ENCODE data around the gene PRSS21. TPM values are rescaled to one million over a fixed set of nuclear protein-coding genes. Genes with fewer than 3 reads are reported as not detected.

The PRSS21 gene
- polyA plus RNA-seq, 1 of the 3 experiments (the other 2 are of a cell fraction) = not detected

DNA sequence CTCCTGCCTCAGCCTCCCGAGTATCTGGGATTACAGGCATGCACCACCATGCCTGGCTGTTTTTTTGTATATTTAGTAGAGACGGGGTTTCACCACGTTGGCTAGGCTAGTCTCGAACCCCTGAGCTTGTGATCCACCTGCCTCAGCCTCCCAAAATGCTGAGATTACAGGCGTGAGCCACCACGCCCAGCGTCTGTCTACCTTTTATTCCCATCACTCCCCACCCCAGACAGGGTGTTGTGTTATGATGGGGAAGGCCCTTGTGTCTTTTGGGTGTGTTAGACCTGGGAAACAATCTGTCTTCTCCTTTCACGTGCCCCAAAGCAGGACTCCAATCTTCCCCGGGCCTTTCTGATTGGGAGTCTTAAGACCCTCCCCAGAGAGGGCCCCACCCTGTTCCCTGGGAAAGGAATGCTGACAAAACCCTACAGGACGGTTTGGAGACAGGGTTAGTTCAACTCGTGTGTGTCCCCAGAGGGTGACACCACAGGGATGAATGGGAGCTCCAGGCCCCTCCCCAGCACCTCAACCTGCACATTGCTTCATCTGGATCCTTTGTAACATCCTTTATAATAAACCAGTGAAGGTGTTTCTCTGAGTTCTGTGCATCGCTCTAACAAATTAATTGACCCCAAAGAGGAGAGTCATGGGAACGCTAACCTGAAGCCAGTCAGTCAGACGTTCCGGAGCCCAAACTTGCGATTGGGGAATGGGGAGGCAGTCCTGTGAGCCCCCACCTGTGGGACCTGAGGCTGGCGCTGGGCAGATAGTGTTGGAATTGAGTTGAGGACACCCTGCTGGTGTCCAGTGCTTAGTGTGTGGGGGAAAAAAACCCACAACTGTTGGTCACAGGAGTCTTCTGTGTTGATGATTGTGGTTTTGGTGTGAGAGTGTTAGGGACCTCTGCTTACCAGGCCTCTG is 36.8 kb upstream of the PRSS21 start:
- no peaks in the 10 kb centered on the region; the same call in 1 of the 2 replicates for H4K20me1 ChIP-seq (ENCODE audit: insufficient read depth)
- no peak overlapping the region for H3K4me2 ChIP-seq
- H3K4me3 ChIP-seq (ENCODE audit: low read depth in 2 of 2, low read length in 1 of 2) = no peak overlapping the region
- H3K27ac ChIP-seq (ENCODE audit: low read depth in 2 of 2, low read length in 1 of 2) = no peak overlapping the region
- H3K27me3 ChIP-seq (ENCODE audit: insufficient read depth) = no peaks in the 10 kb centered on the region
- peaks cover 11 to 24% of the 10 kb centered on the region in 2 experiments; a peak in 2 of 4 replicates for H3K4me1 ChIP-seq (ENCODE audit: control insufficient read depth in 1 of 2, insufficient read depth in 2 of 2, low read depth in 1 of 2, low read length in 1 of 2)
- H3K79me2 ChIP-seq (ENCODE audit: insufficient read depth) = peaks cover 31% of the 10 kb centered on the region
- no peaks in the 10 kb centered on the region for H3K9me2 ChIP-seq
- TF ChIP-seq NFIC (IDR thresholded peaks at IDR 0.05; ENCODE audit: borderline replicate concordance) = no peak
- no peak for TF ChIP-seq TCF12 (IDR thresholded peaks at IDR 0.05)
- TF ChIP-seq GATA2 (CRISPR knock-in tag; IDR thresholded peaks at IDR 0.05) = no peak
- TF ChIP-seq FOXM1 (IDR thresholded peaks at IDR 0.05; ENCODE audit: low read depth) = no peak
- TF ChIP-seq RAD21 (IDR thresholded peaks at IDR 0.05; ENCODE audit: low read length) = no peak
- TF ChIP-seq, protein P1, sequence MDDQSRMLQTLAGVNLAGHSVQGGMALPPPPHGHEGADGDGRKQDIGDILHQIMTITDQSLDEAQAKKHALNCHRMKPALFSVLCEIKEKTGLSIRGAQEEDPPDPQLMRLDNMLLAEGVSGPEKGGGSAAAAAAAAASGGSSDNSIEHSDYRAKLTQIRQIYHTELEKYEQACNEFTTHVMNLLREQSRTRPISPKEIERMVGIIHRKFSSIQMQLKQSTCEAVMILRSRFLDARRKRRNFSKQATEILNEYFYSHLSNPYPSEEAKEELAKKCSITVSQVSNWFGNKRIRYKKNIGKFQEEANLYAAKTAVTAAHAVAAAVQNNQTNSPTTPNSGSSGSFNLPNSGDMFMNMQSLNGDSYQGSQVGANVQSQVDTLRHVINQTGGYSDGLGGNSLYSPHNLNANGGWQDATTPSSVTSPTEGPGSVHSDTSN (IDR thresholded peaks at IDR 0.05) = no peak
- no peak for TF ChIP-seq ELF1 (IDR thresholded peaks at IDR 0.05)
- no peak for TF ChIP-seq RCOR1 (IDR thresholded peaks at IDR 0.05; ENCODE audit: low read length)
- TF ChIP-seq, protein P2, sequence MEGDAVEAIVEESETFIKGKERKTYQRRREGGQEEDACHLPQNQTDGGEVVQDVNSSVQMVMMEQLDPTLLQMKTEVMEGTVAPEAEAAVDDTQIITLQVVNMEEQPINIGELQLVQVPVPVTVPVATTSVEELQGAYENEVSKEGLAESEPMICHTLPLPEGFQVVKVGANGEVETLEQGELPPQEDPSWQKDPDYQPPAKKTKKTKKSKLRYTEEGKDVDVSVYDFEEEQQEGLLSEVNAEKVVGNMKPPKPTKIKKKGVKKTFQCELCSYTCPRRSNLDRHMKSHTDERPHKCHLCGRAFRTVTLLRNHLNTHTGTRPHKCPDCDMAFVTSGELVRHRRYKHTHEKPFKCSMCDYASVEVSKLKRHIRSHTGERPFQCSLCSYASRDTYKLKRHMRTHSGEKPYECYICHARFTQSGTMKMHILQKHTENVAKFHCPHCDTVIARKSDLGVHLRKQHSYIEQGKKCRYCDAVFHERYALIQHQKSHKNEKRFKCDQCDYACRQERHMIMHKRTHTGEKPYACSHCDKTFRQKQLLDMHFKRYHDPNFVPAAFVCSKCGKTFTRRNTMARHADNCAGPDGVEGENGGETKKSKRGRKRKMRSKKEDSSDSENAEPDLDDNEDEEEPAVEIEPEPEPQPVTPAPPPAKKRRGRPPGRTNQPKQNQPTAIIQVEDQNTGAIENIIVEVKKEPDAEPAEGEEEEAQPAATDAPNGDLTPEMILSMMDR (IDR thresholded peaks at IDR 0.05) = no peak
- no peak for TF ChIP-seq CHD2 (IDR thresholded peaks at IDR 0.05; ENCODE audit: low read length, partially characterized antibody)
- TF ChIP-seq GABPA (IDR thresholded peaks at IDR 0.05; ENCODE audit: low read depth) = no peak
- TF ChIP-seq FOSL2 (IDR thresholded peaks at IDR 0.05; ENCODE audit: borderline replicate concordance, low read depth) = no peak
- no peak for TF ChIP-seq YY1 (IDR thresholded peaks at IDR 0.05; ENCODE audit: low read depth)
- no peak for TF ChIP-seq TEAD4 (IDR thresholded peaks at IDR 0.05; ENCODE audit: borderline replicate concordance, insufficient read depth)
- TF ChIP-seq TAF1 (IDR thresholded peaks at IDR 0.05; ENCODE audit: borderline replicate concordance, low read depth, low read length) = no peak
- TF ChIP-seq SIN3A (IDR thresholded peaks at IDR 0.05; ENCODE audit: borderline replicate concordance, low read depth, low read length) = no peak
- TF ChIP-seq, protein P3, sequence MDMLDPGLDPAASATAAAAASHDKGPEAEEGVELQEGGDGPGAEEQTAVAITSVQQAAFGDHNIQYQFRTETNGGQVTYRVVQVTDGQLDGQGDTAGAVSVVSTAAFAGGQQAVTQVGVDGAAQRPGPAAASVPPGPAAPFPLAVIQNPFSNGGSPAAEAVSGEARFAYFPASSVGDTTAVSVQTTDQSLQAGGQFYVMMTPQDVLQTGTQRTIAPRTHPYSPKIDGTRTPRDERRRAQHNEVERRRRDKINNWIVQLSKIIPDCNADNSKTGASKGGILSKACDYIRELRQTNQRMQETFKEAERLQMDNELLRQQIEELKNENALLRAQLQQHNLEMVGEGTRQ (IDR thresholded peaks at IDR 0.05; ENCODE audit: borderline replicate concordance, low read depth, low read length) = no peak
- TF ChIP-seq RFX5 (IDR thresholded peaks at IDR 0.05; ENCODE audit: low read length) = no peak
- ChIA-PET POLR2A (no interaction called here), CTCF (interaction anchor here (0.9 to 2.1 kb wide), 2 partner anchors 59 to 147 kb away, joined by 3 to 5 read pairs; no protein-coding TSS in a partner anchor)
- DNase-seq = no peak
- no peak overlapping the region for H3K9ac ChIP-seq
- H3K9me3 ChIP-seq = no peaks in the 10 kb centered on the region
- peaks cover 0 to 4% of the 10 kb centered on the region in 2 experiments for H3K36me3 ChIP-seq (replicated peaks in 1 of 2; ENCODE audit: control insufficient read depth in 1 of 2, insufficient read depth in 2 of 2, low read length in 1 of 2)
- H3F3A ChIP-seq (replicated peaks; ENCODE audit: insufficient read depth) = no peaks in the 10 kb centered on the region
- 82% methylated on average over 17 of the region's 17 CpGs for WGBS (ENCODE audit: low lambda C conversion rate)
- H2AFZ ChIP-seq (ENCODE audit: low read depth) = no peak overlapping the region
